HG03439 (cell line): ENCODE data around the gene INPP5A.
"Not testable (repeated sequence)": the region's sequence is repeated elsewhere in the genome, so short reads cannot be mapped to it uniquely, and the experiment has no call there.

Experiments
- ATAC-seq: cut with Tn5 transposase; IDR thresholded peaks from one replicate; pipeline ENCODE4 v1.9.1; 2021; ENCODE audit warnings: mild to moderate bottlenecking, moderate library complexity; ENCODE audit not compliant: unreplicated experiment

Gene INPP5A

GRCh38 chr10:132503581-132504421 lies 33.8 kb upstream of the INPP5A start:
- no peak for ATAC-seq

- ATAC-seq = no peak
These were observed 32.9 kb upstream of the INPP5A start for GRCh38 chr10:132504501-132505272.

- not testable (repeated sequence) for ATAC-seq
These were observed 32.0 kb upstream of the INPP5A start for GRCh38 chr10:132505546-132505945.

GRCh38 chr10:132506711-132507408 lies 30.7 kb upstream of the INPP5A start:
- ATAC-seq = no peak

GRCh38 chr10:132507409-132507955 lies 30.1 kb upstream of the INPP5A start:
- no peak for ATAC-seq

GRCh38 chr10:132507956-132508490 lies 29.6 kb upstream of the INPP5A start:
- no peak for ATAC-seq

GRCh38 chr10:132508581-132509443 lies 28.8 kb upstream of the INPP5A start:
- no peak for ATAC-seq

GRCh38 chr10:132509506-132510173 lies 27.9 kb upstream of the INPP5A start:
- no peak for ATAC-seq

GRCh38 chr10:132510174-132510611 lies 27.4 kb upstream of the INPP5A start:
- ATAC-seq = no peak

- no peak for ATAC-seq
These were observed 26.2 kb upstream of the INPP5A start for GRCh38 chr10:132511121-132512051.

- no peak for ATAC-seq
These were observed 25.5 kb upstream of the INPP5A start for GRCh38 chr10:132512052-132512442.

- ATAC-seq = no peak
These were observed 24.8 kb upstream of the INPP5A start for GRCh38 chr10:132512693-132513345.

- no peak for ATAC-seq
These were observed 22.6 kb upstream of the INPP5A start for GRCh38 chr10:132514821-132515520.

- ATAC-seq = no peak
These were observed 21.5 kb upstream of the INPP5A start for GRCh38 chr10:132515811-132516726.

GRCh38 chr10:132516771-132517725 lies 20.5 kb upstream of the INPP5A start:
- ATAC-seq = no peak
